Right cardiac atrium (tissue), 5 donors: ENCODE data around the gene SIM2. TPM values are rescaled to one million over a fixed set of nuclear protein-coding genes. Genes with fewer than 3 reads are reported as not detected.

ENCODE experiments used
- ATAC-seq, 2 donors: fragments of 200-7000 bp; cut with Tn5 transposase; one replicate each; pipeline versions ENCODE4 v1.8.0 to v1.9.1; 2020; ENCODE audit warnings: moderate library complexity in 2 of 2, mild to moderate bottlenecking in 1 of 2
- DNase-seq, 3 donors: peaks; one replicate each; pipeline ENCODE4 v3.0.0-alpha.2; 2020
- H3K27ac ChIP-seq: one replicate; pipeline ENCODE4 v1.5.1; 2013; ENCODE audit warnings: mild to moderate bottlenecking, low read length, control low read depth, moderate library complexity
- H3K27me3 ChIP-seq: one replicate; pipeline ENCODE4 v1.6.1; 2013; ENCODE audit not compliant: control insufficient read depth, insufficient read depth
- H3K4me1 ChIP-seq: one replicate; pipeline ENCODE4 v1.6.1; 2013; ENCODE audit warnings: low read length; ENCODE audit not compliant: control insufficient read depth, insufficient read depth
- H3K4me3 ChIP-seq: one replicate; pipeline ENCODE4 v1.5.1; 2013; ENCODE audit warnings: low read length, control low read depth
- H3K9me3 ChIP-seq: one replicate; pipeline ENCODE4 v1.6.1; 2013; ENCODE audit warnings: low read length; ENCODE audit not compliant: control insufficient read depth
- WGBS: extraction: QIAGEN DNeasy Blood & Tissue Kit; methylation state at CpG from one replicate; pipeline ENCODE4 v1.1.7; 2013; 5-methylcytosine and 5-hydroxymethylcytosine counted together
- intact Hi-C, 4 donors: fragments of 100-400 bp; cut with DNase I; formaldehyde crosslinking; loops; one replicate each; pipeline versions ENCODE4 v1.11.0 to v1.14.0; 2022 to 2023
- polyA plus RNA-seq: library from polyadenylated mRNA; stranded (reverse); fragments of 200-250 nt; gene quantifications from one replicate; pipeline ENCODE4 v1.2.3, GENCODE V29; 2013
- total RNA-seq, 4 donors: library from RNA; stranded (reverse); fragmentation: NEBNext Ultra II Directional; extraction: Animal tissue kit (Norgen Biotek cat#: 25700); gene quantifications; one replicate each; pipeline ENCODE4 v1.2.1, GENCODE V29; 2021
- donor health status: healthy with polysubstance abuse.
- donor health status: DM: no; HTN: yes; CAD: no.
- donor health status: DM: no; HTN: no; CAD: no.
- donor health status: DM: no; HTN: yes; CAD: no; lungs with severe emphysema.
- donor health status: DM: yes; HTN: yes; CAD: no.

SIM2 gene
- total and polyA plus RNA-seq, 5 donors = not detected

GRCh38 chr21:36732761-36733160 lies 33.8 kb downstream of the SIM2 start:
- Histone ChIP-seq H3K9me3 (no peaks in the 10 kb centered on the region), H3K27me3 (no peaks in the 10 kb centered on the region), H3K27ac (no peak overlapping the region), H3K4me1 (no peaks in the 10 kb centered on the region), H3K4me3 (no peak overlapping the region)
- DNase-seq (no peak), ATAC-seq (no peak)
- whole genome bisulfite sequencing = 87% methylated on average over 7 of the region's 7 CpGs
- intact Hi-C loops = no loop called here

DNA sequence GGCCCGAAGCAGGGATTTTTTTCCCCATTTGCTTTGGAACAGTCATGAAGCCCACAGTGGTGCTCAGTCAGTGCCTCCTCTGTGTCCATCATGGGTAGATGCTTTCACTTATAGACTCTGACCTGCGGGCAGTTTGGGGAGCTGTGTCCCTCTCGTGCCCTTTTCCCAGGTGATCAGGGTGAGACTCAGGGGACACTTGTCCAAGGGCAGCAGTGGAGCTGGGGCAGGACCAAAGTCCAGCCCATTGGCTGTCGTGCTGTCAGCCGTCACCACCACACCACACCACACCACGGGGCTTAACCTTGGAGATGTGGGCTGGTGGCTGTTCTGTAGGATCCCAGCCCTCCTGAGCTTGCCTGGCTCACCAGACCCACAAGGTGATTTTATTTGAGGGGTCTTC lies 34.9 kb downstream of the SIM2 start:
- 91% methylated on average over 6 of the region's 6 CpGs for WGBS
- intact Hi-C loops = no loop called here
- ATAC-seq (no peak), DNase-seq (no peak)
- Histone ChIP-seq H3K4me3 (no peak overlapping the region), H3K27me3 (no peaks in the 10 kb centered on the region), H3K9me3 (no peaks in the 10 kb centered on the region), H3K4me1 (no peaks in the 10 kb centered on the region), H3K27ac (no peak overlapping the region)

DNA sequence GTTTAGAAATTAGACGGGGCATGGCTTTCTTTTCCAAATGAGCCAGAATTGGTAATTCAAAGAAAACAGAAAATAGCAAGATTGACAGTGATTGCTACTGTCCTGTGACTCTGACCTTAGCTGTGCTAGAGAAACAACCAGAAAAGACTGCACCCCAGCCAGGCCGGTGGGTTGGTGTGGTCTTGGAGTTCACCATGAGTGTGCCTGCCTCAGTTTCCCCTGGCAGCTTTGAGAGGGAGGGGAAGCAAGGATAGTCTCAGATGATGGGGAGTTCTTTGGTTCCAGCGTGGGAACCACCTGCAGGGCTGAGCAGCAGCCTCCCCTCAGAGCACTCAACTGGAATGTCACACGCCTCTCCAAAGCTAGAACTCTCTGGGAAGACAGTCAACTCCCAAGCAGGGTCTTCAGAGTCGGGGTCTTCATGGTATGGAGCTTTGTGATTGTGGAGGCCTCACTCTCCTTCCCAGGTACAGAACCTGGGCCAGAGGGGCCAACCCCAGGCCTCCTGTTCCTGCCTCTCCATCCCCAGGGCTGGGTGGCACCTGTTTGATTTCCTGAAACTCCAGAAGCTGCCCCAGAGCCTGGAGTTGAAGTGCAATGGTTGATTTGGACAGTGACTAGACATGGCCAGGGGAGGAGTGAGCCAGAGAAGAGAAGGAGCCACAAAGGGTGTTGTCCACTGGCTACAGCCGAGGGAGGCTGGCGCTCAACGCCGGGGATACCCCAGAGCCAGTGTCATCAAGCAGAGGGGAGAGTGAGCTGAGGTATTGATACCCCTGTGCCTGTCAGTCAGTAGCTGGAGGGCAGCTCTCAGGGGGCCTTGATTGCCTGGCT lies 35.7 kb downstream of the SIM2 start:
- intact Hi-C loops = no loop called here
- Histone ChIP-seq H3K4me3 (no peak overlapping the region), H3K9me3 (no peaks in the 10 kb centered on the region), H3K27me3 (no peaks in the 10 kb centered on the region), H3K4me1 (no peaks in the 10 kb centered on the region), H3K27ac (no peak overlapping the region)
- ATAC-seq = peak in 1 of 2 donors; percentile 25
- no peak for DNase-seq
- 93% methylated on average over 9 of the region's 9 CpGs for WGBS

GRCh38 chr21:36735201-36735515 lies 36.2 kb downstream of the SIM2 start:
- H3K4me1 ChIP-seq = no peaks in the 10 kb centered on the region
- no peaks in the 10 kb centered on the region for H3K27me3 ChIP-seq
- H3K4me3 ChIP-seq = no peak overlapping the region
- intact Hi-C loops = no loop called here
- no peak for ATAC-seq
- 57% methylated on average over 4 of the region's 4 CpGs for WGBS
- no peak for DNase-seq
- no peaks in the 10 kb centered on the region for H3K9me3 ChIP-seq
- H3K27ac ChIP-seq = no peak overlapping the region

- 61% methylated on average over 15 of the region's 15 CpGs for WGBS
- H3K27me3 ChIP-seq = no peaks in the 10 kb centered on the region
- no peak overlapping the region for H3K4me3 ChIP-seq
- H3K27ac ChIP-seq = no peak overlapping the region
- ATAC-seq (no peak), DNase-seq (no peak)
- H3K4me1 ChIP-seq = no peaks in the 10 kb centered on the region
- intact Hi-C loops = no loop called here
- H3K9me3 ChIP-seq = no peaks in the 10 kb centered on the region
These were observed 36.9 kb downstream of the SIM2 start for GRCh38 chr21:36735724-36736320.

GRCh38 chr21:36738489-36739126 lies 39.7 kb downstream of the SIM2 start:
- no peak overlapping the region for H3K27ac ChIP-seq
- ATAC-seq (no peak), DNase-seq (no peak)
- H3K27me3 ChIP-seq = no peaks in the 10 kb centered on the region
- no peaks in the 10 kb centered on the region for H3K9me3 ChIP-seq
- no peaks in the 10 kb centered on the region for H3K4me1 ChIP-seq
- 72% methylated on average over 12 of the region's 12 CpGs for WGBS
- intact Hi-C loops = no loop called here
- no peak overlapping the region for H3K4me3 ChIP-seq

DNA sequence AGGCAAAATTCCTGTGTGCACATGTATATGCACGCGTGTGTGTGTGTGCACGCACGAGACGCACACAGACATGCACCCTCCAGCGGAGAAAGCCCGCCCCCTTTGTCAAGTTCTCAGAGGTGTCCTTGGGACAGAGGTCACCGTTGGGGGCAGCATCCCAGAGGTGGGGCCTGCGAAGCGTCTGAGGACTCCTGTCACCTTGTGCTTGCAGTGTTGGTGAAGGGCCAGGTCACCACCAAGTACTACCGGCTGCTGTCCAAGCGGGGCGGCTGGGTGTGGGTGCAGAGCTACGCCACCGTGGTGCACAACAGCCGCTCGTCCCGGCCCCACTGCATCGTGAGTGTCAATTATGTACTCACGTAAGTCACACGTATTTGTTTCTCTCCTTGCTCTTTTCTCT lies 42.6 kb downstream of the SIM2 start:
- no peak overlapping the region for H3K4me3 ChIP-seq
- ATAC-seq = peak in 1 of 2 donors; percentile 11
- no peaks in the 10 kb centered on the region for H3K27me3 ChIP-seq
- H3K27ac ChIP-seq = no peak overlapping the region
- H3K4me1 ChIP-seq = no peaks in the 10 kb centered on the region
- intact Hi-C loops = loop anchor here in 1 of 4 donors (10.0 kb wide), 1 partner anchor 183 kb away; no protein-coding TSS in a partner anchor
- 91% methylated on average over 21 of the region's 21 CpGs for WGBS
- no peaks in the 10 kb centered on the region for H3K9me3 ChIP-seq
- no peak for DNase-seq

DNA sequence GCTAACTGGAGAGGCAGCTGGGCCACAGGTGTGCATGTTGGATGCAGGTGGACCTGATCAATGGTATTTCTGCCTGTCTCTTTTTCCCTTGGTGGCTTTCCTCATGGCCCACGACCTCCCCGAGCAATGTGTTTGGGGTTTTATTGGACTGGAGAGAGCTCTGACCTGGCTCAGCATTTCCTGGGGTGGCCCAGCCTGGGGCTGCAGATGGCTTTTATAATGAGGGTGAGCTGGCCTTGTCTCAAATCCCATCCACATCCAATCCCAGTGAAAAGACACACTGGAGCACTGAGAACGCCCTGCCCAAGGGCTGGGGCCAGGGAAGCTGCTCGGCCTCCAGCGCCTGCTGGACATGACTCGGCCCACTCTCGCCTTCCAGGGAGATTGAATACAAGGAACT lies 44.1 kb downstream of the SIM2 start:
- Histone ChIP-seq H3K4me1 (no peaks in the 10 kb centered on the region), H3K4me3 (no peak overlapping the region), H3K27me3 (no peaks in the 10 kb centered on the region), H3K27ac (no peak overlapping the region), H3K9me3 (no peaks in the 10 kb centered on the region)
- 96% methylated on average over 7 of the region's 7 CpGs for WGBS
- intact Hi-C loops = loop anchor here in 1 of 4 donors (10.0 kb wide), 1 partner anchor 182 kb away; no protein-coding TSS in a partner anchor
- DNase-seq = no peak
- no peak for ATAC-seq

DNA sequence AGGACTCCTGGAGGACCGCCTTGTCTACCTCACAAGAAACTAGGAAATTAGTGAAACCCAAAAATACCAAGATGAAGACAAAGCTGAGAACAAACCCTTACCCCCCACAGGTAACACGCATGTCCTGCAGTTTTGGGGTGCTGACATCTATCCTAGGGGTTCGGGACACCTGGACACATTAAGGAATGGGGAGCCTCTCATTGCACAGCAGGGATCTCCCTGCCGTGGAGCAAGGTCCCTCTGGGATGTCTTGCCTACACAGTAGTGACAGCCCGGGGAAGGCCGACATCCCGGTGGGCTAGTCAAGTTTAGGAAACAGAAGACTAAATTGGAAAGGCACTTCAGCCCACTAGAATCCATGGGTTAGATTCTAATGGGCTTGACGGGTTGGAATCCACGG lies 44.5 kb downstream of the SIM2 start:
- Histone ChIP-seq H3K4me1 (no peaks in the 10 kb centered on the region), H3K9me3 (no peaks in the 10 kb centered on the region), H3K27ac (no peak overlapping the region), H3K4me3 (no peak overlapping the region), H3K27me3 (no peaks in the 10 kb centered on the region)
- DNase-seq = no peak
- 94% methylated on average over 9 of the region's 9 CpGs for WGBS
- intact Hi-C loops = loop anchor here in 1 of 4 donors (10.0 kb wide), 1 partner anchor 181 kb away; no protein-coding TSS in a partner anchor
- ATAC-seq = no peak

GRCh38 chr21:36744190-36744559 lies 45.3 kb downstream of the SIM2 start:
- 91% methylated on average over 3 of the region's 3 CpGs for WGBS

GRCh38 chr21:36744560-36745231 lies 45.8 kb downstream of the SIM2 start:
- DNase-seq = peak in 1 of 3 donors; percentile 52
- Histone ChIP-seq H3K27ac (no peak overlapping the region), H3K4me3 (no peak overlapping the region), H3K9me3 (no peaks in the 10 kb centered on the region), H3K27me3 (no peaks in the 10 kb centered on the region), H3K4me1 (no peaks in the 10 kb centered on the region)
- peak; percentile 9 to 40 for ATAC-seq
- intact Hi-C loops = loop anchor here in 1 of 4 donors (10.0 kb wide), 1 partner anchor 180 kb away; no protein-coding TSS in a partner anchor
- WGBS = 55% methylated on average over 30 of the region's 30 CpGs

More at GRCh38 chr21:36744190-36744559, 45.3 kb downstream of the SIM2 start:
- Histone ChIP-seq H3K4me3 (no peak overlapping the region), H3K4me1 (no peaks in the 10 kb centered on the region), H3K27me3 (no peaks in the 10 kb centered on the region), H3K27ac (no peak overlapping the region), H3K9me3 (no peaks in the 10 kb centered on the region)
- ATAC-seq (no peak), DNase-seq (no peak)
- intact Hi-C loops = loop anchor here in 1 of 4 donors (10.0 kb wide), 1 partner anchor 181 kb away; no protein-coding TSS in a partner anchor
